ENCODE measurements around the gene NCBP1. TPM values are rescaled to one million over a fixed set of nuclear protein-coding genes. Genes with fewer than 3 reads are reported as not detected.

The NCBP1 gene
- total RNA-seq, 1 experiment from 2014 or later = 23.0 TPM

DNA sequence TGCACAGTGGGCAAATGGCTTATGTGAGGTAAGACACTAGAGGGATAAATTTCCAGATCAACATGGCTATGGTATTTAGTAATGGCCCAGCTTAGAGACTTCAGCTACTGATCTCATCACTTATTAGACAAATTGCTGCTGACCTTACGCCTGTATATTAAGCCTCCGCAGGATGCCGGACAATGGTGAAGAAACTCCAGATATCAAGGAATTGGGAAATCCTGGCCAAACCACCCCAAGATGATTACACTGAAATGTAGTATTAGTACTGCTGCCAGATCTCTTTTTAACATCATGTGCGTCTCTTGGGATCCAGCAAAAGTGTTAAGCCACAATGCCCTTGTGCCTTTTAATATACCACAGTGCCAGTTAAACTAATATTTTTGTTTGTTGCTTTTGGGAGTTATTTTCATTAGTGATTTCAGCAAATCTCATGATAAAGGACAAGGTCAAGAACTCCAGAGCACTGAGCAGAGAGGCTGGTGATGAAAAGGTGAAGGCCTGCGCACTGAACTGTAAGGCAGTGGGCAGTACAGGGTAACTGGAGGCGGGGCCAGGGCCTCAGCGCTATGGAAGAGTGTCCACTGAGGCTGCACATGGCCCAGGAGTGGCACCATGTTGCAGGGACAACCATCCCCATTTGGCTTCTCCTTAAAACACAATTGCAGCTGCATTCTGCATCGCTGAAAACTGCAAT is 32.9 kb upstream of the NCBP1 start:
- no peaks in the 10 kb centered on the region for H4K20me1 ChIP-seq (ENCODE audit: low read length)
- no peaks in the 10 kb centered on the region for H3F3A ChIP-seq (ENCODE audit: low read length, unreplicated experiment)
- H2AFZ ChIP-seq (ENCODE audit: low read length) = no peak overlapping the region
- H3K9me2 ChIP-seq (replicated peaks; ENCODE audit: low read length) = no peaks in the 10 kb centered on the region
- POLR2A ChIA-PET (ENCODE audit: unreplicated experiment) = no interaction called here
- TF ChIP-seq EZH2phosphoT487 (IDR thresholded peaks at IDR 0.05; ENCODE audit: borderline replicate concordance, low read length) = no peak
- TF ChIP-seq EZH2 (IDR thresholded peaks at IDR 0.05; ENCODE audit: low read length, unreplicated experiment) = no peak
- TF ChIP-seq, protein P1, sequence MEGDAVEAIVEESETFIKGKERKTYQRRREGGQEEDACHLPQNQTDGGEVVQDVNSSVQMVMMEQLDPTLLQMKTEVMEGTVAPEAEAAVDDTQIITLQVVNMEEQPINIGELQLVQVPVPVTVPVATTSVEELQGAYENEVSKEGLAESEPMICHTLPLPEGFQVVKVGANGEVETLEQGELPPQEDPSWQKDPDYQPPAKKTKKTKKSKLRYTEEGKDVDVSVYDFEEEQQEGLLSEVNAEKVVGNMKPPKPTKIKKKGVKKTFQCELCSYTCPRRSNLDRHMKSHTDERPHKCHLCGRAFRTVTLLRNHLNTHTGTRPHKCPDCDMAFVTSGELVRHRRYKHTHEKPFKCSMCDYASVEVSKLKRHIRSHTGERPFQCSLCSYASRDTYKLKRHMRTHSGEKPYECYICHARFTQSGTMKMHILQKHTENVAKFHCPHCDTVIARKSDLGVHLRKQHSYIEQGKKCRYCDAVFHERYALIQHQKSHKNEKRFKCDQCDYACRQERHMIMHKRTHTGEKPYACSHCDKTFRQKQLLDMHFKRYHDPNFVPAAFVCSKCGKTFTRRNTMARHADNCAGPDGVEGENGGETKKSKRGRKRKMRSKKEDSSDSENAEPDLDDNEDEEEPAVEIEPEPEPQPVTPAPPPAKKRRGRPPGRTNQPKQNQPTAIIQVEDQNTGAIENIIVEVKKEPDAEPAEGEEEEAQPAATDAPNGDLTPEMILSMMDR (conservative IDR thresholded peaks at IDR 0.05; ENCODE audit: low read depth, low read length) = no peak
- H3K79me2 ChIP-seq (ENCODE audit: low read length) = no peaks in the 10 kb centered on the region
- H3K36me3 ChIP-seq (ENCODE audit: low read depth, low read length) = no peaks in the 10 kb centered on the region
- no peak overlapping the region for H3K9ac ChIP-seq (ENCODE audit: low read length)
- no peak for DNase-seq
- no peaks in the 10 kb centered on the region for H3K9me3 ChIP-seq (ENCODE audit: low read length)
- no peak overlapping the region for H3K4me3 ChIP-seq (ENCODE audit: low read length)
- intact Hi-C loops (cut with micrococcal nuclease) = no loop called here
- H3K4me2 ChIP-seq (ENCODE audit: low read length) = no peak overlapping the region
- H3K27me3 ChIP-seq (ENCODE audit: low read length) = no peaks in the 10 kb centered on the region
- no peak for ATAC-seq
- H3K4me1 ChIP-seq (ENCODE audit: insufficient read depth, low read length) = no peaks in the 10 kb centered on the region
- no peak overlapping the region for H3K27ac ChIP-seq (ENCODE audit: low read length)
- CTCF ChIA-PET = no interaction called here
- no TSS peak for BruUV-seq (replicated peaks)

DNA sequence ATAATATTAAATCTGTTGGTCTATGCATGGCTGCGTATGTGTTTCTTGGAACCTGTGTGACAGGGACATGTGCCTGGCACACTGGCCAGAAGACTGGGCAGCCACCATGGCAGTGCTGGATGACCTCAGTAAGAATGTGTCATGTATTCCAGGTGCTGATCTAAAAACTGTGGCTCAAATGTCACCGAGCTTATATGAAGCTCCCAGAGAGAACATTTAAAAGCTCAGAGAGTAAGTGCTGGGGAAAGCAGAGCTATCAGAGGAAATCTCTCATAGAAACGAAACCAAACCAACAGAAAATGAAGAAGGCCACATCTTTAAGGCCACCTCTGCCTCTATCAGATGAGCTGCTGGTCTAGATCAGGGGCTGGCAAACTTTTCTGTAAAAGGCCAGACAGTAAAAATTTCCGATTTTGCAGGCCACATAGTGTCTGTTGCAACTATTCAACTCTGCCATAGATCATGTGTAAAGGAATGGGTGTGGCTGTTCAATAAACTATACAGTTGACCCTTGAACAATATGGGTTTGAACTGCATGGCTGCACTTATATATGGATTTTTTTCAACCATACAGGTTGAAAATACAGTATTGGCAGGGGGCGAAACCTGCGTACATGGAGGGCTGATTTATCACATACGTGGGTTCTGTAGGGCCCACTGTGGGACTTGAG is 32.3 kb upstream of the NCBP1 start:
- TF ChIP-seq EZH2phosphoT487 (IDR thresholded peaks at IDR 0.05; ENCODE audit: borderline replicate concordance, low read length) = no peak
- no peak for TF ChIP-seq EZH2 (IDR thresholded peaks at IDR 0.05; ENCODE audit: low read length, unreplicated experiment)
- TF ChIP-seq, protein P1 (conservative IDR thresholded peaks at IDR 0.05; ENCODE audit: low read depth, low read length) = no peak
- POLR2A ChIA-PET (ENCODE audit: unreplicated experiment) = no interaction called here
- Histone ChIP-seq H3K79me2 (ENCODE audit: low read length) (no peaks in the 10 kb centered on the region), H3K4me3 (ENCODE audit: low read length) (no peak overlapping the region), H3K4me1 (ENCODE audit: insufficient read depth, low read length) (no peaks in the 10 kb centered on the region), H3K9me3 (ENCODE audit: low read length) (no peaks in the 10 kb centered on the region), H3K27ac (ENCODE audit: low read length) (no peak overlapping the region), H3K9me2 (replicated peaks; ENCODE audit: low read length) (no peaks in the 10 kb centered on the region), H3K9ac (ENCODE audit: low read length) (no peak overlapping the region), H2AFZ (ENCODE audit: low read length) (no peak overlapping the region), H3K27me3 (ENCODE audit: low read length) (no peaks in the 10 kb centered on the region), H3K4me2 (ENCODE audit: low read length) (no peak overlapping the region), H3K36me3 (ENCODE audit: low read depth, low read length) (no peaks in the 10 kb centered on the region), H3F3A (ENCODE audit: low read length, unreplicated experiment) (no peaks in the 10 kb centered on the region), H4K20me1 (ENCODE audit: low read length) (no peaks in the 10 kb centered on the region)
- DNase-seq = no peak
- CTCF ChIA-PET = no interaction called here
- intact Hi-C loops (cut with micrococcal nuclease) = no loop called here
- BruUV-seq (replicated peaks) = no TSS peak
- ATAC-seq = no peak

DNA sequence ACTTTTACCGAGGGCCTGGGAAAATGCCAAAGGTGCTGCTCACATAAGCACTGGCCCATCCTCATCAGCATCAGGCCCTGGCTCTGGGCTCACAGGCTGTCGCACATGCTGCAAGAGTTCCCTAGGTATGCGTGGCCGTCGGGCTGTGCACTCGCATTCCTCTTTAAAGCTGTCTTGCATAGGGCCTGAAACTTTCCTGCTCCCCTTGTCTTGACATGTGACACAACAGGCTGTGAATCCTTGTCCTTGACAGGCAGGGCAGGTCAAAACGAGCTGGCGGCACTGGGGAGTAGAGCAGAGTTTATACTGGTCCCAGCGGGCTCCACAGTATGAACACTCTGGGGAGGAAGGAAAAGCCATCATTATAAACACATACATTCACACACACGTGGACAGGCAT is 31.2 kb upstream of the NCBP1 start:
- Histone ChIP-seq H3F3A (ENCODE audit: low read length, unreplicated experiment) (no peaks in the 10 kb centered on the region), H2AFZ (ENCODE audit: low read length) (no peak overlapping the region), H3K36me3 (ENCODE audit: low read depth, low read length) (no peaks in the 10 kb centered on the region), H3K4me3 (ENCODE audit: low read length) (no peak overlapping the region), H3K4me2 (ENCODE audit: low read length) (no peak overlapping the region), H3K9me2 (replicated peaks; ENCODE audit: low read length) (no peaks in the 10 kb centered on the region), H3K79me2 (ENCODE audit: low read length) (no peaks in the 10 kb centered on the region), H3K9me3 (ENCODE audit: low read length) (no peaks in the 10 kb centered on the region), H3K27ac (ENCODE audit: low read length) (no peak overlapping the region), H3K9ac (ENCODE audit: low read length) (no peak overlapping the region), H3K27me3 (ENCODE audit: low read length) (no peaks in the 10 kb centered on the region), H4K20me1 (ENCODE audit: low read length) (no peaks in the 10 kb centered on the region), H3K4me1 (ENCODE audit: insufficient read depth, low read length) (no peaks in the 10 kb centered on the region)
- no peak for TF ChIP-seq EZH2 (IDR thresholded peaks at IDR 0.05; ENCODE audit: low read length, unreplicated experiment)
- no peak for TF ChIP-seq EZH2phosphoT487 (IDR thresholded peaks at IDR 0.05; ENCODE audit: borderline replicate concordance, low read length)
- intact Hi-C loops (cut with micrococcal nuclease) = no loop called here
- ChIA-PET POLR2A (ENCODE audit: unreplicated experiment) (no interaction called here), CTCF (no interaction called here)
- DNase-seq (no peak), ATAC-seq (no peak)
- BruUV-seq (replicated peaks) = no TSS peak

All from PC-3 (cell line).